SK-N-DZ (cell line): ENCODE measurements around the gene EPHA3.

Experiments
- DNase-seq: peaks from one replicate; pipeline ENCODE4 v3.0.0-alpha.2; 2015; ENCODE audit warnings: low spot score

The EPHA3 gene

GRCh38 chr3:89440386-89440785 lies 333.0 kb downstream of the EPHA3 start:
- DNase-seq = no peak

GRCh38 chr3:89441141-89441540 lies 333.7 kb downstream of the EPHA3 start:
- DNase-seq = no peak

GRCh38 chr3:89446593-89446992 lies 339.2 kb downstream of the EPHA3 start:
- DNase-seq = no peak

GRCh38 chr3:89447243-89447642 lies 339.8 kb downstream of the EPHA3 start:
- no peak for DNase-seq

GRCh38 chr3:89449086-89449485 lies 341.7 kb downstream of the EPHA3 start:
- no peak for DNase-seq

DNA sequence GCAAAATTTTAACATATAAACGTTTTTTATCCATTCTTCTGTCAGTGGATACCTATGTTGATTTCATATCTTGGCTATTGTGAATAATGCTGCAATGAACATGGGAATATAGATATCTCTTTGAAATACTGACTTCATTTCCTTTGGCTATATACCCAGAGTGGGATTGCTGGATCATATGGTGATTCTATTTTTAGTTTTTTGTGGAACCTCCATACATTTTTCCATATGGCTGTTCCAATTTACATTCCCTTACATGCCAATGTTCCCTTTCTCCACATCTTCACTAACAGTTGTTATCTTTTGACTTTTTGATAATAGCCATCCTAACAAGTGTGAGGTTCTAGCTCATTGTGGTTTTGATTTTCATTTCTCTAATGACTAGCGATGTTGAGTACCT lies 344.6 kb downstream of the EPHA3 start:
- DNase-seq = no peak

DNA sequence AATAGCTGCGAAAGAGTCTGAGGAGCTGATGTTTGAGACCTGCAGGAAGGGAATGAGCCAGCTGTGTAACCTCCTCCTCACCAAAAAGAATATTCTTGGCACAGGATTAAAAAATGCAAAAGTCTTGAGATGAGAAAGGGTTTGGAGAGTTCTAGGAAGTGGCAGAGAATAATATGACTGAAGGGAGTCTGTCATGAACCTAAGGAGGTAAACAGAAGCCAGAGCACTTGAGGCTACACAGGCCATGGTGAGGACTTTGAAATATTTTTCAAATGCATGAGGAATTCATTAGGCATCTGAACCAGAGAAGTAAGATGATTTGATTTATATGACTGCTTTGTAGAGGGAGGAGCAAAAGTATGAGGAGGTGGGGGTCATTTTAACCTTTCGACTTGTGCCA lies 347.8 kb downstream of the EPHA3 start:
- DNase-seq = no peak

DNA sequence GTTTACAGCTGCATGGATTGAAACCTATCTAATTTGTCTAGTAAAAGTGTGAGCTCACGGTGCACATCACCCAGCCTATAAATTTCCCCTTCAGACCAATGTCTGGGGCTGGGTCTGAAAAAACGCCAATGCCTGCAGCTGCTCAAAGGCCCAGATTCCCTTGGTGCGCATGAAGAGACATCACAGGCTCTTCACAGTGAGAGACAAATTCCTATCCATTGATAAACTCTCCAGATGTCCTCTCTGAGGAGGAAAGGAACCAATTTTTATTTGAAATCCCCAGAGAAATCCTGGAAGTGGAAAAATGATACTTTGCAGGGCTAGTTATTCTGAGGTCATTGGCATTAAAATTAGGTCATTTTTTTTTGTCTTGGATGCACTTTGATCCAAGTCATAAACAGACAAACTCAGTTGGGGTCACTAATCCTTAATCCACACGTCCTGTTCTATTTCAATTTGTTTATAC lies 360.5 kb downstream of the EPHA3 start:
- no peak for DNase-seq

DNA sequence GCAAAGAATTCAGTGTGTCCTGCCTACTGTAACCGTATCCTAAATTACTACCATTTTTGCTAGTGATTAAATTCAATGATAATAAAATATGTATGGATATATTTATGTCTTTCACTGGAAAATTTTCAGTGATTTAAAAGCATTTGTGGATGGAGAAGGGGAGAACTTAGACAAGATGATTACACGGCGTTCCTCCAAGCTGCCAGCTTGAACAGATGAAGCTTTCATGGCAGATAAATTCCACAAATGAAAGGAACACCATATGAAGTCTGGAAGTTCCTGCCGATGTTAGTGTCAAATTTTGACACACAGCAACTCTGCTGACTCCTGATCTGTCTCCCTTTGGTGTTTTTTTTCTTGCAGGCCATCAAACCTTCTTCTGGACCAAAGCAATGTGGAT lies 364.7 kb downstream of the EPHA3 start:
- no peak for DNase-seq

GRCh38 chr3:89474333-89475130 lies 367.1 kb downstream of the EPHA3 start:
- DNase-seq = no peak

GRCh38 chr3:89488800-89489580 lies 381.6 kb downstream of the EPHA3 start:
- no peak for DNase-seq

GRCh38 chr3:89490129-89490528 lies 382.7 kb downstream of the EPHA3 start:
- DNase-seq = no peak

GRCh38 chr3:89494734-89495133 lies 387.3 kb downstream of the EPHA3 start:
- DNase-seq = no peak

DNA sequence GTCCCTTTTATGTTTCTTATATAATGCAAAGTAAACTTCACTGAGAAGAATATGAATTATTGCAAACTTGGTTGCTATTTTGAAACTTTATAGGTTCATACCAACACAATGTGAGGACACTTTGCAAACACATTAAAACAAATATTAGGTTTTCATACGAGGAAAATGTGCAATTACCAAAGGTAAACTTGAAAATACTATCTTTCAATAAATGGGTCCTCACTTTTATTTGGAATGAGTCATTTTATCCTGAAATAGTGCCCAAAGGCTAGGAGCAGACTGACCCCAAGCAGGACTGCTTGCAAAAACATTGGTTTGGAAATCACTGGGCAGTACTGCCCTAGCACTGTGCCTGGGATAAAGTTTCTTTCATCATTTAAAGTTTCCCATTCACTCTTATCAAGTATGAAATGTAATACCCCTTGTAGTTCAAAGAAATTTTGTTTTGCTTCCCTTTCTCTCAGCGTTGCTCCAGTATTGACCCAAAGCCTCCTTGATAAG lies 396.5 kb downstream of the EPHA3 start:
- DNase-seq = no peak

GRCh38 chr3:89504432-89504831 lies 397.0 kb downstream of the EPHA3 start:
- DNase-seq = no peak

- no peak for DNase-seq
Observed at GRCh38 chr3:89506462-89507103, 399.2 kb downstream of the EPHA3 start.

GRCh38 chr3:89521328-89521727 lies 413.9 kb downstream of the EPHA3 start:
- no peak for DNase-seq

DNA sequence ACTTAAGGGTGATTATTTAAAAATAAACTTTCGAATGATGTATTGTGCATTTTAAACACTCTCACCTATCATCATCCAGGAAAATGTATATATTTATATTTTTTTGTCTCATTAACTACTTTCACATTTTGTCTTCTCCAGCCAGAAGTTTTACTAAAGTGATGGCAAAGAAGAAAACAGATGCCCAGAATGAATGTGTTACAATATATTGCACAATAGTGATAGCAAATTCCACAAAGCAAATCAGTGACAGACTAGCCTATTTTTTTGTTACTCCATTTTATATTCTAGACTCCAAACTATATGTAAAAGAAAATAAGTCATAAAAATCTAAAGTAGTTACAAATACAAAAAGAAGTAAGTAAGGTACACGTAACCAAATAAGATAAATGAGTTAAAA lies 414.7 kb downstream of the EPHA3 start:
- DNase-seq = no peak

DNA sequence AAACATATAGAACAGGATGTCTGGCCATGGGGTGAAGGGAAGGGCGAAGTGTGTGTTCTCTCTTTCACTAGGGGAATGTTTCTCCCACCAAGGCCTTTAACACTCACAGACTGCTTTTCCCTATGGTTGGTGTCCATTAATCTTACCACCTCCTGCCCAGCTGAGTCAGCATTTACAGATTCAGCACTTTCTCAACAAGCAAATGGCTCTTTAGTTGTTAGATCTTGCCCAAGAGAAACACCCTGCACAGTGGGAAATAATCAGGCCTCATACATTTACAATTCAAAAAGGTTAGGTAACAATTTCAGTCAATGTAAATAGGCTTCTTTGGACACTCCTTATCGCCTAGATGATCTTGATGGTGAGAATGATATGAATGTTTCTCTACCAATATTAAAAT lies 418.2 kb downstream of the EPHA3 start:
- no peak for DNase-seq

DNA sequence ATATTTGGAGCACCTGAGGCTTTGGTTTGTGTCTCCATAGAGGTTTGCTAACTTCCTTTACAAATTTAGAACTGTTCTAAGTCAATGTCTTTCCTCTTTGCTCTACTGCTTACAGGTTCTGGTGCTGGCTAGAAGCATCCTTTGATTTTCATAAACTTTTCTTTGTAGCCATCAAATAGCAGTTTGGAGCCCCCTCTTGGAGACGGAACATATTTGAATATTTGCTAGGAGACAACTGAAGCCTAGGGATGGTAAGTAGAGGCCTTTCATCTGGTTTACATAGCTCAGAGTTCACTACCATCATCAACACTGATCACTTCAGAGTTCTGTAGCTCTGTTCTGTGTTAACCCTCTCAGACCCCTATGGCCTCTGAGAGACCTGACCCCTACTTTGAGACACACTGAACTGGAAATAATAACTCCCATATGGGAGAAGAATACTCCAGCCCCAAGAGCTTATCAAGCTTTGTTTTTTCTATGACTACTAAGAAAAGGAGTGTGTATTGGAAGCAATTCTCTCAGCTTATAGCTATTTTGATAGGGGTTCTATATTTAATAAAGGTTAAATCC lies 420.4 kb downstream of the EPHA3 start:
- DNase-seq = no peak
